K562 (cell line): ENCODE data around the gene CD300LG. TPM values are rescaled to one million over a fixed set of nuclear protein-coding genes. Genes with fewer than 3 reads are reported as not detected.
A peak's percentile ranks its signal among the peaks of the same experiment; 100 is the strongest.

Experiments used
- ATAC-seq: fragments of 200-7000 bp; cut with Tn5 transposase; 3 replicates; pipeline ENCODE4 v1.9.1; 2020; ENCODE audit warnings: moderate library complexity
- BruUV-seq: library from RNA; stranded (reverse); fragments of 400-500 nt; replicated peaks from 2 replicates; lab custom pipeline; 2021; lab: Mats Ljungman, UMichigan
- CTCF ChIA-PET: fragments of 300-600 bp; formaldehyde crosslinking; extraction: SDS; loops from one replicate; lab custom pipeline; 2021; ENCODE audit warnings: low intra/inter-chr PET ratio; lab: Yijun Ruan, JAX
- POLR2A ChIA-PET: fragments of 300-600, 350-650 bp; sonication (Branson Sonifier 250); formaldehyde crosslinking; extraction: SDS; loops from one replicate; lab custom pipeline; 2021; ENCODE audit warnings: antibody characterized with exemption, inconsistent platforms; lab: Yijun Ruan, JAX
- DNase-seq, 4 experiments: peaks; one replicate each; pipeline versions ENCODE4 v3.0.0 to v3.0.0-alpha.2; 2011 to 2018; ENCODE audit warnings: low spot score in 3 of 4, mixed read lengths in 3 of 4; ENCODE audit errors: extremely low read depth in 1 of 4
- FAIRE-seq: peaks from 2 replicates; lab custom pipeline; 2011; peaks lifted over from hg19 to GRCh38; lab: Jason Lieb, UNC
- H2AFZ ChIP-seq: 2 replicates; pipeline ENCODE4 v1.6.0; 2011; ENCODE audit warnings: low read depth, low read length, control low read depth, inconsistent platforms
- H3K27ac ChIP-seq: fragments of 200-600 bp; 3 replicates; pipeline ENCODE4 v1.8.0; 2011; ENCODE audit warnings: low read depth, mild to moderate bottlenecking, control low read depth, inconsistent platforms, low read length, moderate library complexity, mixed read lengths; ENCODE audit errors: extremely low read depth
- H3K27me3 ChIP-seq, 2 experiments: fragments of 300-600 bp in 1 of 2; 2 replicates in 1 of 2; 3 replicates in 1 of 2; pipeline versions ENCODE4 v1.6.0 to v1.8.0; 2011; ENCODE audit warnings: inconsistent platforms in 2 of 2, low read length in 2 of 2, mild to moderate bottlenecking in 1 of 2, mixed read lengths in 1 of 2, moderate library complexity in 1 of 2; ENCODE audit not compliant: control insufficient read depth in 2 of 2, insufficient read depth in 2 of 2
- H3K36me3 ChIP-seq: fragments of 300-600 bp; 3 replicates; pipeline ENCODE4 v1.8.0; 2011; ENCODE audit warnings: mild to moderate bottlenecking, low read length, inconsistent platforms; ENCODE audit not compliant: control insufficient read depth, insufficient read depth
- H3K4me1 ChIP-seq, 2 experiments: fragments of 200-600 bp in 1 of 2; replicated peaks in 1 of 2; 2 replicates in 1 of 2; 3 replicates in 1 of 2; pipeline versions ENCODE4 v1.5.1 to v1.8.0; 2011; ENCODE audit warnings: inconsistent platforms in 2 of 2, low read length in 2 of 2, mild to moderate bottlenecking in 1 of 2, mixed read lengths in 1 of 2, moderate library complexity in 1 of 2; ENCODE audit not compliant: control insufficient read depth in 2 of 2, insufficient read depth in 2 of 2
- H3K4me2 ChIP-seq: 2 replicates; pipeline ENCODE4 v1.6.1; 2011; ENCODE audit warnings: low read length, control low read depth, inconsistent platforms, mixed read lengths; ENCODE audit not compliant: insufficient read depth
- H3K4me3 ChIP-seq: fragments of 200-600 bp; sonication (generic), shearing (Covaris generic); 2 replicates; pipeline ENCODE4 v1.5.1; 2016; ENCODE audit warnings: control low read depth, inconsistent platforms
- H3K79me2 ChIP-seq: fragments of 200-600 bp; 3 replicates; pipeline ENCODE4 v1.8.0; 2011; ENCODE audit warnings: low read length, inconsistent platforms; ENCODE audit not compliant: control insufficient read depth, insufficient read depth
- H3K9ac ChIP-seq, 2 experiments: 2 replicates each; pipeline versions ENCODE4 v1.6.0 to v1.6.1; 2011; ENCODE audit warnings: low read depth in 2 of 2, low read length in 2 of 2, control low read depth in 1 of 2, inconsistent platforms in 1 of 2, mild to moderate bottlenecking in 1 of 2, mixed read lengths in 1 of 2; ENCODE audit not compliant: insufficient read depth in 1 of 2
- H3K9me1 ChIP-seq: one replicate; pipeline ENCODE4 v1.6.0; 2011; ENCODE audit warnings: inconsistent platforms, mild to moderate bottlenecking, low read length, moderate library complexity; ENCODE audit not compliant: control insufficient read depth, insufficient read depth
- H3K9me3 ChIP-seq: replicated peaks from 2 replicates; pipeline ENCODE4 v1.5.1; 2011; ENCODE audit warnings: low read depth, low read length, inconsistent platforms; ENCODE audit not compliant: control insufficient read depth, insufficient read depth
- H4K20me1 ChIP-seq: replicated peaks from 2 replicates; pipeline ENCODE4 v1.6.1; 2011; ENCODE audit warnings: low read length, inconsistent platforms, mixed read lengths; ENCODE audit not compliant: control insufficient read depth, insufficient read depth
- ARHGAP35 ChIP-seq: fragments of 450-650 bp; IDR thresholded peaks from 2 replicates; pipeline ENCODE4 v1.6.1; 2018; ENCODE audit not compliant: partially characterized antibody
- CBFA2T3 ChIP-seq: fragments of 450-650 bp; IDR thresholded peaks from 2 replicates; pipeline ENCODE4 v1.6.1; 2017
- CREBBP ChIP-seq: IDR thresholded peaks from one replicate; pipeline ENCODE4 v1.6.1; 2012; ENCODE audit warnings: low read depth, mild to moderate bottlenecking, control low read depth, inconsistent platforms, low read length
- ELK3 ChIP-seq: fragments of 450-650 bp; formaldehyde crosslinking; IDR thresholded peaks from 2 replicates; pipeline ENCODE4 v1.4.0; 2020; ENCODE audit warnings: mild to moderate bottlenecking
- KLF13 ChIP-seq: fragments of 450-650 bp; IDR thresholded peaks from 2 replicates; pipeline ENCODE4 v1.6.1; 2016; ENCODE audit warnings: missing genetic modification characterization, low read depth, mild to moderate bottlenecking, missing compliant biosample characterization, moderate library complexity, borderline replicate concordance
- MAFG ChIP-seq: fragments of 450-650 bp; conservative IDR thresholded peaks from 2 replicates; pipeline ENCODE4 v1.6.1; 2016; ENCODE audit warnings: missing genetic modification characterization, missing compliant biosample characterization
- NFIC ChIP-seq: fragments of 450-650 bp; IDR thresholded peaks from 2 replicates; pipeline ENCODE4 v1.6.1; 2017; ENCODE audit warnings: mild to moderate bottlenecking, inconsistent platforms
- SREBF1 ChIP-seq: fragments of 150-350 bp; IDR thresholded peaks from 2 replicates; pipeline ENCODE4 v1.6.1; 2014; ENCODE audit warnings: antibody characterized with exemption, low read depth, low read length, borderline replicate concordance
- STAG1 ChIP-seq: sonication (generic); formaldehyde crosslinking; IDR thresholded peaks from 2 replicates; pipeline ENCODE4 v1.5.0; 2020; ENCODE audit warnings: missing genetic modification reagents, borderline replicate concordance
- TOE1 ChIP-seq, 2 experiments: fragments of 450-650 bp in 1 of 2; sonication (generic) in 1 of 2; formaldehyde crosslinking in 1 of 2; IDR thresholded peaks; 2 replicates each; pipeline versions ENCODE4 v1.7.1 to v1.8.0; 2016 to 2022; ENCODE audit warnings: borderline replicate concordance in 2 of 2, mild to moderate bottlenecking in 2 of 2, antibody characterized with exemption in 1 of 2, inconsistent platforms in 1 of 2, low read depth in 1 of 2, missing genetic modification reagents in 1 of 2, moderate library complexity in 1 of 2
- ZMIZ1 ChIP-seq, 2 experiments: fragments of 150-350 bp in 1 of 2; IDR thresholded peaks; 2 replicates each; pipeline ENCODE4 v1.6.1; 2012 to 2016; ENCODE audit warnings: low read depth in 2 of 2, low read length in 2 of 2, mild to moderate bottlenecking in 1 of 2, moderate library complexity in 1 of 2
- ZNF592 ChIP-seq: fragments of 450-650 bp; IDR thresholded peaks from 2 replicates; pipeline ENCODE4 v1.6.1; 2017; ENCODE audit warnings: antibody characterized with exemption, mild to moderate bottlenecking
- WGBS: fragments of 100-300 bp; shearing (Covaris generic); methylation state at CpG from one replicate; pipeline ENCODE4 v1.1.6; 2016; ENCODE audit warnings: low coverage, mixed read lengths; ENCODE audit not compliant: insufficient coverage; ENCODE audit errors: missing lambda C conversion rate; 5-methylcytosine and 5-hydroxymethylcytosine counted together
- in situ Hi-C: fragments of 300-500 bp; cut with MboI; formaldehyde crosslinking; loops from 4 replicates; pipeline ENCODE4 v1.15.0; 2018; ENCODE audit warnings: inconsistent platforms, mixed read lengths
- intact Hi-C: fragments of 100-400 bp; cut with micrococcal nuclease; formaldehyde crosslinking; loops from 2 replicates; pipeline ENCODE4 v1.14.2; 2022
- polyA plus RNA-seq, 8 experiments: library from polyadenylated mRNA; depleted of rRNA in 4 of 8; stranded (reverse) in 5 of 8; unstranded in 3 of 8; fragments of >200 nt; fragmentation: Nextera tagmentation in 2 of 8; fragmentation: Illumina TruSeq in 1 of 8; extraction: Ambion mirVana in 2 of 8; extraction: Trizol in 1 of 8; gene quantifications; 2 replicates each; pipeline versions ENCODE4 v1.2.1 to v1.2.3, GENCODE V29; 2011 to 2014; ENCODE audit warnings: inconsistent platforms in 1 of 8, missing spikeins in 1 of 8
- total RNA-seq, 7 experiments: library from RNA; depleted of rRNA in 6 of 7; stranded (reverse); fragments of >200 nt in 6 of 7; fragmentation: Illumina TruSeq in 2 of 7; extraction: Trizol in 2 of 7; gene quantifications; 2 replicates each; pipeline versions ENCODE4 v1.2.1 to v1.2.3, GENCODE V29; 2011 to 2021; ENCODE audit warnings: low replicate concordance in 1 of 7

Gene CD300LG
- total and polyA plus RNA-seq, 9 of the 15 experiments (the other 6 are each of a cell fraction or from before 2014, with no cell fraction given): not detected

GRCh38 chr17:43911904-43912303 is 64.9 kb downstream of the CD300LG start:
- 4% methylated on average over 7 of the region's 8 CpGs for WGBS
- H3K4me1 ChIP-seq: peaks cover 0 to 13% of the 10 kb centered on the region in 2 experiments; a peak in 3 of 5 replicates
- no peak overlapping the region for H3K9ac ChIP-seq
- TF ChIP-seq ZMIZ1 (IDR thresholded peaks at IDR 0.05; ENCODE audit: low read depth in 2 of 2, low read length in 2 of 2) (no peak), STAG1 (CRISPR knock-in tag) (no peak), TOE1 (IDR thresholded peaks at IDR 0.05; ENCODE audit: borderline replicate concordance) (no peak), TOE1 (CRISPR knock-in tag; IDR thresholded peaks at IDR 0.05; ENCODE audit: borderline replicate concordance, low read depth) (no peak), ARHGAP35 (no peak), NFIC (peak; percentile 24; the same call in 1 of the 2 replicates), ELK3 (no peak), KLF13 (no peak), ZNF592 (no peak), CBFA2T3 (0 out of 2 replicates have a peak, but pooled peaks have one; percentile 8), MAFG (tag) (no peak), CREBBP (no peak), SREBF1 (no peak)
- no peaks in the 10 kb centered on the region for H3K36me3 ChIP-seq
- no peak overlapping the region for H3K27ac ChIP-seq
- in situ Hi-C loops: no loop called here
- no peak for DNase-seq
- no peaks in the 10 kb centered on the region for H3K9me1 ChIP-seq
- ATAC-seq: no peak
- H4K20me1 ChIP-seq: peaks cover 6% of the 10 kb centered on the region; the same call in 1 of the 2 replicates
- ChIA-PET POLR2A (no interaction called here), CTCF (interaction anchor here (0.6 kb wide), 1 partner anchor 251 kb away, joined by 7 read pairs; no protein-coding TSS in a partner anchor)
- no TSS peak for BruUV-seq
- intact Hi-C loops: no loop called here
- no peak overlapping the region for H3K4me2 ChIP-seq
- no peak overlapping the region for H2AFZ ChIP-seq
- H3K79me2 ChIP-seq: no peaks in the 10 kb centered on the region
- H3K27me3 ChIP-seq: peaks cover 27 to 64% of the 10 kb centered on the region in 2 experiments
- no peak for FAIRE-seq
- no peaks in the 10 kb centered on the region for H3K9me3 ChIP-seq
- H3K4me3 ChIP-seq: no peak overlapping the region
